Skeletal muscle cell (primary cell): ENCODE data around the gene ATP5MG.

Experiments
- DNase-seq: peaks from one replicate; pipeline ENCODE4 v3.0.0-alpha.2; 2010; ENCODE audit warnings: low read depth
- H3K4me3 ChIP-seq: 2 replicates; pipeline ENCODE4 v1.5.1; 2011; ENCODE audit warnings: low read depth, mild to moderate bottlenecking, control low read depth, low read length, moderate library complexity

ATP5MG gene, protein sequence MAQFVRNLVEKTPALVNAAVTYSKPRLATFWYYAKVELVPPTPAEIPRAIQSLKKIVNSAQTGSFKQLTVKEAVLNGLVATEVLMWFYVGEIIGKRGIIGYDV

DNA sequence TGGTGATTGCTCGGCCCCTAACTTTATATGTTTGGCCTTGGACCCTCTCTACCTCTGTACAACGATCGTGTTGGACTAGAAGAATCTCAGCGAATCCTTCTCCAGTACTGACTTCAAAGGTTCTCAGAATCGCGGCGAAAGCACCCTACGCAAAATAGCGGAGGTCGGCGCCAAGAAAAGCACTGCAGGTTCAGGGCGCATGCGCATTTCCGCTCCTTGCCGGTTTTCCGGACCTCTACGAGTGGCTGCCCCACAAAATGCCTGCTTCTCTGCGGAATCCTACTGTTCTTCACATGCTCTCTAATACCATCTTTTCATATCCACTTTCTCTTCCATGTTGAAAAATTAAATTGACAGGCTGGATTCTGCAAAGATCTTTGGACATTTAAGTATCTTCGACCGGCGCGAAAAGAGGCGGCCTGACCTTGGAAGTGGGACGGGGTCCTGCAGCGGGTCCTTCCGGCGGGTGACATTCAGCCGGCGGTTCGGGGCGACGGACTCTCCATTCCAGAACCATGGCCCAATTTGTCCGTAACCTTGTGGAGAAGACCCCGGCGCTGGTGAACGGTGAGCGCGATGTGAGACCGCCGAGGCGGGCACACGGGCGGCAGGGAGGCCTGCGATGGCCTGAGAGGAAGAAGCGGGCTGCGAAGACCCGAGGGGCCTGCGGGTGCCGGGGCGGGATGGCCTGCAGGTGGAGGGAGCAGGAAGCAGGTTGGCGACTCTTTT, at the start of gene ATP5MG:
TSS of gene ATP5MG (plus strand) at position 456 of the 729 bp plus-strand sequence. CDS start at position 516, 60 bp downstream.
- DNase-seq: peak; percentile 43
- H3K4me3 ChIP-seq: peak within 1 kb of the TSS; percentile 71

DNA sequence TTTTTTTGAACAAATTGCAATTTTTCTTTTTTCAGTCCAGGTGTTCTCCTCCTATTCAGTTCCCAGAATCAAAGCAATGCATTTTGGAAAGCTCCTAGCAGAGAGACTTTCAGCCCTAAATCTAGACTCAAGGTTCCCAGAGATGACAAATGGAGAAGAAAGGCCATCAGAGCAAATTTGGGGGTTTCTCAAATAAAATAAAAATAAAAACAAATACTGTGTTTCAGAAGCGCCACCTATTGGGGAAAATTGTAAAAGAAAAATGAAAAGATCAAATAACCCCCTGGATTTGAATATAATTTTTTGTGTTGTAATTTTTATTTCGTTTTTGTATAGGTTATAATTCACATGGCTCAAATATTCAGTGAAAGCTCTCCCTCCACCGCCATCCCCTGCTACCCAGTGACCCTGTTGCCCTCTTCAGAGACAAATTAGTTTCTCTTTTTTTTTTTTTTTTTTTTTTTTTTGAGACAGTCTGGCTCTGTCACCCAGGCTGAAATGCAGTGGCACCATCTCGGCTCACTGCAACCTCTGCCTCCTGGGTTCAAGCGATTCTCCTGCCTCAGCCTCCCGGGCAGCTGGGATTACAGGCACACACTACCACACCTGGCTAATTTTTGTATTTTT, 48.2 kb upstream of the ATP5MG start:
- H3K4me3 ChIP-seq: no peak overlapping the region
- DNase-seq: no peak

- no peak for DNase-seq
- no peak overlapping the region for H3K4me3 ChIP-seq
Measured at GRCh38 chr11:118358071-118358470, 43.3 kb upstream of the ATP5MG start.

- peak; percentile 76 for DNase-seq
- H3K4me3 ChIP-seq: peak within 1 kb of the TSS; percentile 70
Measured at GRCh38 chr11:118359295-118359958, 42.0 kb upstream of the ATP5MG start, which contains the start of gene UBE4A. TSS of gene UBE4A (plus strand) at chr11:118359600. CDS start at chr11:118365081, 5,481 bp downstream.

GRCh38 chr11:118364956-118365615, 36.3 kb upstream of the ATP5MG start:
- H3K4me3 ChIP-seq: no peak overlapping the region
- no peak for DNase-seq

- H3K4me3 ChIP-seq: no peak overlapping the region
- no peak for DNase-seq
Measured at GRCh38 chr11:118366287-118366686, 35.1 kb upstream of the ATP5MG start.

DNA sequence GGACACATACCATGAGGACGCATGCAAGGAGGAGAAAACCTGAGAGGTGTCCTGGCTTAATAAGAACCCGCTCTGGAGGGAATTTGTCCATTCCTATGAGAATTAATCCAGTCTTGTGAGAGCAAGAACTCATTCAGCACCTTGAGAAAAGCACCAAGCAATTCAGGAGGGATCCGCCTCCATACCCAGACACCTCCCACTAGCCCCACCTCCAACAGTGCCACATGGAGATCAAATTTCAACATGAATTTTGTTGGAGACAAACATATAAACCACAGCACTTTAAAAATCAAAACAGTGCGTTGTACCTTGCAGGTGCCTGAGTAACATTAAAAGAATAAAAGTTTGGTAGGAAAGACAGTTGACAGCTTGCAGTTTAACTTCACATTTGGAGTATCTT, 30.6 kb upstream of the ATP5MG start:
- no peak for DNase-seq

GRCh38 chr11:118373263-118373662, 28.1 kb upstream of the ATP5MG start:
- H3K4me3 ChIP-seq: no peak overlapping the region
- no peak for DNase-seq

More for the DNA sequence above, 30.6 kb upstream of the ATP5MG start:
- H3K4me3 ChIP-seq: no peak overlapping the region

GRCh38 chr11:118373871-118374270, 27.5 kb upstream of the ATP5MG start:
- DNase-seq: no peak
- no peak overlapping the region for H3K4me3 ChIP-seq

- DNase-seq: no peak
- no peak overlapping the region for H3K4me3 ChIP-seq
Measured at GRCh38 chr11:118374729-118375128, 26.7 kb upstream of the ATP5MG start.

- no peak for DNase-seq
Measured at GRCh38 chr11:118375978-118376377, 25.4 kb upstream of the ATP5MG start.

GRCh38 chr11:118379497-118379896, 21.9 kb upstream of the ATP5MG start:
- H3K4me3 ChIP-seq: no peak overlapping the region
- DNase-seq: no peak

More at GRCh38 chr11:118375978-118376377, 25.4 kb upstream of the ATP5MG start:
- no peak overlapping the region for H3K4me3 ChIP-seq

- no peak for DNase-seq
- no peak overlapping the region for H3K4me3 ChIP-seq
Measured at GRCh38 chr11:118380571-118380970, 20.8 kb upstream of the ATP5MG start.

- H3K4me3 ChIP-seq: no peak overlapping the region
- no peak for DNase-seq
Measured at GRCh38 chr11:118382954-118383353, 18.5 kb upstream of the ATP5MG start.

- no peak overlapping the region for H3K4me3 ChIP-seq
- DNase-seq: no peak
Measured at GRCh38 chr11:118383657-118384056, 17.7 kb upstream of the ATP5MG start.

- no peak for DNase-seq
- no peak overlapping the region for H3K4me3 ChIP-seq
Measured at GRCh38 chr11:118396097-118396501, 5.3 kb upstream of the ATP5MG start.

GRCh38 chr11:118397448-118397847, 4.0 kb upstream of the ATP5MG start:
- H3K4me3 ChIP-seq: no peak overlapping the region
- no peak for DNase-seq

- no peak for DNase-seq
- no peak overlapping the region for H3K4me3 ChIP-seq
Measured at GRCh38 chr11:118398791-118399559, 2.4 kb upstream of the ATP5MG start.
